GM23338 (cell line): ENCODE results near the gene MMD. TPM values are rescaled to one million over a fixed set of nuclear protein-coding genes. Genes with fewer than 3 reads are reported as not detected.
A peak's percentile ranks its signal among the peaks of the same experiment; 100 is the strongest.

Experiments used
- ATAC-seq: fragments of 200-7000 bp; cut with Tn5 transposase; 3 replicates; pipeline ENCODE4 v1.9.1; 2020
- DNase-seq: peaks from one replicate; pipeline ENCODE4 v3.0.0-alpha.2; 2015; ENCODE audit warnings: low spot score
- H2AFZ ChIP-seq: fragments of 200-600 bp; sonication (generic); 2 replicates; pipeline ENCODE4 v1.8.0; 2016; ENCODE audit warnings: antibody characterized with exemption, mild to moderate bottlenecking, moderate library complexity
- H3F3A ChIP-seq: fragments of 200-600 bp; sonication (generic); replicated peaks from 2 replicates; pipeline ENCODE4 v1.8.0; 2017; ENCODE audit warnings: antibody characterized with exemption, mixed run types, low read depth
- H3K27ac ChIP-seq: fragments of 200-600 bp; sonication (generic); 2 replicates; pipeline ENCODE4 v1.6.1; 2016; ENCODE audit warnings: low read depth
- H3K27me3 ChIP-seq: fragments of 200-600 bp; sonication (generic); 2 replicates; pipeline ENCODE4 v1.8.0; 2016; ENCODE audit warnings: mild to moderate bottlenecking, mixed run types, moderate library complexity; ENCODE audit not compliant: insufficient read depth
- H3K36me3 ChIP-seq: fragments of 200-600 bp; sonication (generic); 2 replicates; pipeline ENCODE4 v1.8.0; 2016; ENCODE audit warnings: mild to moderate bottlenecking; ENCODE audit not compliant: insufficient read depth
- H3K4me1 ChIP-seq: fragments of 200-600 bp; sonication (generic); 2 replicates; pipeline ENCODE4 v1.8.0; 2016; ENCODE audit warnings: mild to moderate bottlenecking, moderate library complexity; ENCODE audit not compliant: insufficient read depth
- H3K4me2 ChIP-seq: fragments of 200-600 bp; sonication (generic); 2 replicates; pipeline ENCODE4 v1.7.1; 2017; ENCODE audit warnings: mixed run types
- H3K4me3 ChIP-seq: fragments of 200-600 bp; sonication (generic); 2 replicates; pipeline ENCODE4 v1.6.1; 2016; ENCODE audit warnings: mixed run types
- H3K79me2 ChIP-seq: fragments of 200-600 bp; sonication (generic); replicated peaks from 2 replicates; pipeline ENCODE4 v1.8.0; 2017; ENCODE audit warnings: mild to moderate bottlenecking; ENCODE audit not compliant: insufficient read depth
- H3K9me2 ChIP-seq: fragments of 200-600 bp; sonication (generic); 2 replicates; pipeline ENCODE4 v1.8.0; 2017; ENCODE audit not compliant: insufficient read depth
- H4K20me1 ChIP-seq: fragments of 200-600 bp; sonication (generic); replicated peaks from 2 replicates; pipeline ENCODE4 v1.8.0; 2017; ENCODE audit warnings: mild to moderate bottlenecking; ENCODE audit not compliant: insufficient read depth
- H3K27ac Mint-ChIP-seq: 2 replicates; pipeline ENCODE4 v1.8.0; 2020; ENCODE audit warnings: inconsistent platforms, mild to moderate bottlenecking, moderate library complexity, mixed read lengths
- H3K27me3 Mint-ChIP-seq: 3 replicates; pipeline ENCODE4 v1.8.0; 2022; ENCODE audit warnings: low read depth, mild to moderate bottlenecking, moderate library complexity, mixed read lengths, inconsistent platforms; ENCODE audit not compliant: insufficient read depth, poor library complexity
- H3K36me3 Mint-ChIP-seq: 3 replicates; pipeline ENCODE4 v1.8.0; 2021; ENCODE audit warnings: low read depth, mild to moderate bottlenecking, inconsistent platforms, moderate library complexity, mixed read lengths
- H3K4me1 Mint-ChIP-seq: 3 replicates; pipeline ENCODE4 v1.8.0; 2020; ENCODE audit warnings: mild to moderate bottlenecking, inconsistent platforms, mixed read lengths
- H3K4me3 Mint-ChIP-seq: 3 replicates; pipeline ENCODE4 v1.8.0; 2021; ENCODE audit warnings: moderate library complexity, mild to moderate bottlenecking, inconsistent platforms, mixed read lengths
- H3K9me3 Mint-ChIP-seq: 3 replicates; pipeline ENCODE4 v1.8.0; 2020; ENCODE audit warnings: moderate library complexity, mild to moderate bottlenecking, inconsistent platforms, mixed read lengths
- CREB1 ChIP-seq: fragments of 250-450 bp; sonication (Bioruptor Pico); IDR thresholded peaks from 2 replicates; pipeline ENCODE4 v1.5.0; 2020; ENCODE audit warnings: low read depth, mild to moderate bottlenecking, moderate library complexity
- EZH2 ChIP-seq: fragments of 200-600 bp; sonication (generic); IDR thresholded peaks from one replicate; pipeline ENCODE4 v1.8.0; 2017; ENCODE audit warnings: antibody characterized with exemption, mild to moderate bottlenecking, low read depth; ENCODE audit not compliant: unreplicated experiment
- EZH2phosphoT487 ChIP-seq: fragments of 200-600 bp; sonication (generic); IDR thresholded peaks from one replicate; pipeline ENCODE4 v1.8.1; 2018; ENCODE audit warnings: antibody characterized with exemption; ENCODE audit not compliant: unreplicated experiment
- JUNB ChIP-seq: IDR thresholded peaks from one replicate; pipeline ENCODE4 v1.6.1; 2016; ENCODE audit warnings: antibody characterized with exemption; ENCODE audit not compliant: unreplicated experiment
- NANOG ChIP-seq: IDR thresholded peaks from 2 replicates; pipeline ENCODE4 v1.6.1; 2016; ENCODE audit warnings: antibody characterized with exemption, borderline replicate concordance
- POLR2AphosphoS5 ChIP-seq: IDR thresholded peaks from 2 replicates; pipeline ENCODE4 v1.6.1; 2016; ENCODE audit warnings: antibody characterized with exemption, low read depth
- STAT1 ChIP-seq: IDR thresholded peaks from one replicate; pipeline ENCODE4 v1.6.1; 2016; ENCODE audit warnings: antibody characterized with exemption; ENCODE audit not compliant: unreplicated experiment
- ZNF114 ChIP-seq: fragments of 250-450 bp; sonication (Bioruptor Pico); IDR thresholded peaks from 2 replicates; pipeline ENCODE4 v1.5.0; 2020; ENCODE audit warnings: mild to moderate bottlenecking, moderate library complexity
- ZNF331 ChIP-seq: fragments of 250-450 bp; sonication (Bioruptor Pico); IDR thresholded peaks from 2 replicates; pipeline ENCODE4 v1.5.0; 2020; ENCODE audit warnings: low read depth, mild to moderate bottlenecking, moderate library complexity
- polyA plus RNA-seq: library from polyadenylated mRNA; unstranded; fragments of >200 nt; fragmentation: Nextera tagmentation; extraction: Ambion mirVana; gene quantifications from 2 replicates; pipeline ENCODE4 v1.2.1, GENCODE V29; 2016
- total RNA-seq: library from RNA; depleted of rRNA; stranded (reverse); fragments of >200 nt; shearing (Covaris generic); gene quantifications from 2 replicates; pipeline ENCODE4 v1.2.3, GENCODE V29; 2014
- TF ChIP-seq, protein P1 (sequence below), 2 experiments: fragments of 200-600 bp in 1 of 2; sonication (generic) in 1 of 2; conservative IDR thresholded peaks; 2 replicates each; pipeline versions ENCODE4 v1.5.1 to v1.6.1; 2016 to 2017; ENCODE audit warnings: antibody characterized with exemption in 2 of 2, low read depth in 2 of 2, mild to moderate bottlenecking in 2 of 2, moderate library complexity in 1 of 2
- TF ChIP-seq, protein P2 (sequence below): fragments of 250-450 bp; sonication (Bioruptor Pico); IDR thresholded peaks from 2 replicates; pipeline ENCODE4 v1.5.0; 2020; ENCODE audit warnings: mild to moderate bottlenecking, moderate library complexity
- TF ChIP-seq, protein P3 (sequence below): IDR thresholded peaks from 2 replicates; pipeline ENCODE4 v1.6.1; 2016; ENCODE audit warnings: antibody characterized with exemption

MMD gene
- total and polyA plus RNA-seq, 2 experiments from 2014 or later: 46.4 to 47.0 TPM

DNA sequence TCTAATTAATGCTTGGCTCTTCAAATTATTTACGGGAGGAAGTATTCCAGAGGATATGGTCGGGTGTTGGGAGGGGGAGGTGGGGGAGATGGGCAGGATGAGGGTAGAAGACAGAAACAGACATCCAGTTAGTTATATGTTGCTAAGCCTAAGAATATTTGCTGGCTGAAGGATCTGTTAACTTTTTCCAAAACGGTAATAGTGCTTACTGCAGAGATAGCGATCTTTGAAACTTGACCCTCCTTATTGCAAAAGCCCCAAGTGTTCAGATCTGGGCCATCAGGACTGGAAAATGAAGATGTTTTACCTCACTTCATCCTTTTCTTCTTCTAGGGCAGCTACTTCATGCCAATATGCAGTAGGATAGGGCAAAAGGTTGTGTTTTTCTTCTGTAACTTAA, 27.0 kb upstream of the MMD start:
- H3K27me3 ChIP-seq: no peaks in the 10 kb centered on the region
- Mint-ChIP-seq H3K36me3 (no peaks in the 10 kb centered on the region), H3K9me3 (no peaks in the 10 kb centered on the region), H3K27ac (no peak overlapping the region), H3K4me1 (peaks cover 21% of the 10 kb centered on the region), H3K27me3 (peaks cover 4% of the 10 kb centered on the region), H3K4me3 (no peak overlapping the region)
- H2AFZ ChIP-seq: 0 out of 2 replicates have a peak overlapping the region, but pooled peaks have one; percentile 56
- ATAC-seq (no peak), DNase-seq (no peak)
- no peaks in the 10 kb centered on the region for H4K20me1 ChIP-seq
- H3K4me2 ChIP-seq: no peak overlapping the region
- no peaks in the 10 kb centered on the region for H3K9me2 ChIP-seq
- peaks cover 13% of the 10 kb centered on the region; the same call in 1 of the 2 replicates for H3K4me1 ChIP-seq
- H3F3A ChIP-seq: no peaks in the 10 kb centered on the region
- TF ChIP-seq STAT1: no peak
- no peak for TF ChIP-seq CREB1 (CRISPR knock-in tag)
- TF ChIP-seq JUNB: no peak
- TF ChIP-seq ZNF114 (CRISPR knock-in tag): no peak
- TF ChIP-seq EZH2: no peak
- TF ChIP-seq NANOG: no peak
- no peak for TF ChIP-seq ZNF331 (CRISPR knock-in tag)
- TF ChIP-seq EZH2phosphoT487: no peak
- TF ChIP-seq, protein P1, sequence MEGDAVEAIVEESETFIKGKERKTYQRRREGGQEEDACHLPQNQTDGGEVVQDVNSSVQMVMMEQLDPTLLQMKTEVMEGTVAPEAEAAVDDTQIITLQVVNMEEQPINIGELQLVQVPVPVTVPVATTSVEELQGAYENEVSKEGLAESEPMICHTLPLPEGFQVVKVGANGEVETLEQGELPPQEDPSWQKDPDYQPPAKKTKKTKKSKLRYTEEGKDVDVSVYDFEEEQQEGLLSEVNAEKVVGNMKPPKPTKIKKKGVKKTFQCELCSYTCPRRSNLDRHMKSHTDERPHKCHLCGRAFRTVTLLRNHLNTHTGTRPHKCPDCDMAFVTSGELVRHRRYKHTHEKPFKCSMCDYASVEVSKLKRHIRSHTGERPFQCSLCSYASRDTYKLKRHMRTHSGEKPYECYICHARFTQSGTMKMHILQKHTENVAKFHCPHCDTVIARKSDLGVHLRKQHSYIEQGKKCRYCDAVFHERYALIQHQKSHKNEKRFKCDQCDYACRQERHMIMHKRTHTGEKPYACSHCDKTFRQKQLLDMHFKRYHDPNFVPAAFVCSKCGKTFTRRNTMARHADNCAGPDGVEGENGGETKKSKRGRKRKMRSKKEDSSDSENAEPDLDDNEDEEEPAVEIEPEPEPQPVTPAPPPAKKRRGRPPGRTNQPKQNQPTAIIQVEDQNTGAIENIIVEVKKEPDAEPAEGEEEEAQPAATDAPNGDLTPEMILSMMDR (conservative IDR thresholded peaks at IDR 0.05; ENCODE audit: low read depth in 2 of 2): no peak
- TF ChIP-seq, protein P2, sequence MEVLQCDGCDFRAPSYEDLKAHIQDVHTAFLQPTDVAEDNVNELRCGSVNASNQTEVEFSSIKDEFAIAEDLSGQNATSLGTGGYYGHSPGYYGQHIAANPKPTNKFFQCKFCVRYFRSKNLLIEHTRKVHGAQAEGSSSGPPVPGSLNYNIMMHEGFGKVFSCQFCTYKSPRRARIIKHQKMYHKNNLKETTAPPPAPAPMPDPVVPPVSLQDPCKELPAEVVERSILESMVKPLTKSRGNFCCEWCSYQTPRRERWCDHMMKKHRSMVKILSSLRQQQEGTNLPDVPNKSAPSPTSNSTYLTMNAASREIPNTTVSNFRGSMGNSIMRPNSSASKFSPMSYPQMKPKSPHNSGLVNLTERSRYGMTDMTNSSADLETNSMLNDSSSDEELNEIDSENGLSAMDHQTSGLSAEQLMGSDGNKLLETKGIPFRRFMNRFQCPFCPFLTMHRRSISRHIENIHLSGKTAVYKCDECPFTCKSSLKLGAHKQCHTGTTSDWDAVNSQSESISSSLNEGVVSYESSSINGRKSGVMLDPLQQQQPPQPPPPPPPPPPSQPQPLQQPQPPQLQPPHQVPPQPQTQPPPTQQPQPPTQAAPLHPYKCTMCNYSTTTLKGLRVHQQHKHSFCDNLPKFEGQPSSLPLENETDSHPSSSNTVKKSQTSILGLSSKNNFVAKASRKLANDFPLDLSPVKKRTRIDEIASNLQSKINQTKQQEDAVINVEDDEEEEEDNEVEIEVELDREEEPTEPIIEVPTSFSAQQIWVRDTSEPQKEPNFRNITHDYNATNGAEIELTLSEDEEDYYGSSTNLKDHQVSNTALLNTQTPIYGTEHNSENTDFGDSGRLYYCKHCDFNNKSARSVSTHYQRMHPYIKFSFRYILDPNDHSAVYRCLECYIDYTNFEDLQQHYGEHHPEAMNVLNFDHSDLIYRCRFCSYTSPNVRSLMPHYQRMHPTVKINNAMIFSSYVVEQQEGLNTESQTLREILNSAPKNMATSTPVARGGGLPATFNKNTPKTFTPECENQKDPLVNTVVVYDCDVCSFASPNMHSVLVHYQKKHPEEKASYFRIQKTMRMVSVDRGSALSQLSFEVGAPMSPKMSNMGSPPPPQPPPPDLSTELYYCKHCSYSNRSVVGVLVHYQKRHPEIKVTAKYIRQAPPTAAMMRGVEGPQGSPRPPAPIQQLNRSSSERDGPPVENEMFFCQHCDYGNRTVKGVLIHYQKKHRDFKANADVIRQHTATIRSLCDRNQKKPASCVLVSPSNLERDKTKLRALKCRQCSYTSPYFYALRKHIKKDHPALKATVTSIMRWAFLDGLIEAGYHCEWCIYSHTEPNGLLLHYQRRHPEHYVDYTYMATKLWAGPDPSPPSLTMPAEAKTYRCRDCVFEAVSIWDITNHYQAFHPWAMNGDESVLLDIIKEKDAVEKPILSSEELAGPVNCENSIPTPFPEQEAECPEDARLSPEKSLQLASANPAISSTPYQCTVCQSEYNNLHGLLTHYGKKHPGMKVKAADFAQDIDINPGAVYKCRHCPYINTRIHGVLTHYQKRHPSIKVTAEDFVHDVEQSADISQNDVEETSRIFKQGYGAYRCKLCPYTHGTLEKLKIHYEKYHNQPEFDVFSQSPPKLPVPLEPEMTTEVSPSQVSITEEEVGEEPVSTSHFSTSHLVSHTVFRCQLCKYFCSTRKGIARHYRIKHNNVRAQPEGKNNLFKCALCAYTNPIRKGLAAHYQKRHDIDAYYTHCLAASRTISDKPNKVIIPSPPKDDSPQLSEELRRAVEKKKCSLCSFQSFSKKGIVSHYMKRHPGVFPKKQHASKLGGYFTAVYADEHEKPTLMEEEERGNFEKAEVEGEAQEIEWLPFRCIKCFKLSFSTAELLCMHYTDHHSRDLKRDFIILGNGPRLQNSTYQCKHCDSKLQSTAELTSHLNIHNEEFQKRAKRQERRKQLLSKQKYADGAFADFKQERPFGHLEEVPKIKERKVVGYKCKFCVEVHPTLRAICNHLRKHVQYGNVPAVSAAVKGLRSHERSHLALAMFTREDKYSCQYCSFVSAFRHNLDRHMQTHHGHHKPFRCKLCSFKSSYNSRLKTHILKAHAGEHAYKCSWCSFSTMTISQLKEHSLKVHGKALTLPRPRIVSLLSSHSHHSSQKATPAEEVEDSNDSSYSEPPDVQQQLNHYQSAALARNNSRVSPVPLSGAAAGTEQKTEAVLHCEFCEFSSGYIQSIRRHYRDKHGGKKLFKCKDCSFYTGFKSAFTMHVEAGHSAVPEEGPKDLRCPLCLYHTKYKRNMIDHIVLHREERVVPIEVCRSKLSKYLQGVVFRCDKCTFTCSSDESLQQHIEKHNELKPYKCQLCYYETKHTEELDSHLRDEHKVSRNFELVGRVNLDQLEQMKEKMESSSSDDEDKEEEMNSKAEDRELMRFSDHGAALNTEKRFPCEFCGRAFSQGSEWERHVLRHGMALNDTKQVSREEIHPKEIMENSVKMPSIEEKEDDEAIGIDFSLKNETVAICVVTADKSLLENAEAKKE (CRISPR knock-in tag): no peak
- TF ChIP-seq, protein P3, sequence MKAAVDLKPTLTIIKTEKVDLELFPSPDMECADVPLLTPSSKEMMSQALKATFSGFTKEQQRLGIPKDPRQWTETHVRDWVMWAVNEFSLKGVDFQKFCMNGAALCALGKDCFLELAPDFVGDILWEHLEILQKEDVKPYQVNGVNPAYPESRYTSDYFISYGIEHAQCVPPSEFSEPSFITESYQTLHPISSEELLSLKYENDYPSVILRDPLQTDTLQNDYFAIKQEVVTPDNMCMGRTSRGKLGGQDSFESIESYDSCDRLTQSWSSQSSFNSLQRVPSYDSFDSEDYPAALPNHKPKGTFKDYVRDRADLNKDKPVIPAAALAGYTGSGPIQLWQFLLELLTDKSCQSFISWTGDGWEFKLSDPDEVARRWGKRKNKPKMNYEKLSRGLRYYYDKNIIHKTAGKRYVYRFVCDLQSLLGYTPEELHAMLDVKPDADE: no peak
- no peak for TF ChIP-seq POLR2AphosphoS5
- no peaks in the 10 kb centered on the region for H3K79me2 ChIP-seq
- no peak overlapping the region for H3K27ac ChIP-seq
- H3K36me3 ChIP-seq: no peaks in the 10 kb centered on the region
- no peak overlapping the region for H3K4me3 ChIP-seq
